H9 (cell line): ENCODE data around the gene ZNF280D. TPM values are rescaled to one million over a fixed set of nuclear protein-coding genes. Genes with fewer than 3 reads are reported as not detected.

Experiments
- DNase-seq: peaks from one replicate; pipeline ENCODE4 v3.0.0-alpha.2; 2017
- H2AFZ ChIP-seq: one replicate; pipeline ENCODE4 v1.6.1; 2013; ENCODE audit warnings: mild to moderate bottlenecking, low read length, control low read depth, moderate library complexity
- H2AK5ac ChIP-seq: 2 replicates; pipeline ENCODE4 v1.6.1; 2013; ENCODE audit warnings: low read length, control low read depth, mixed read lengths; ENCODE audit not compliant: insufficient read length
- H2BK120ac ChIP-seq: one replicate; pipeline ENCODE4 v1.6.1; 2013; ENCODE audit warnings: low read depth, mild to moderate bottlenecking, low read length, control low read depth, inconsistent platforms; ENCODE audit not compliant: poor library complexity, severe bottlenecking
- H2BK12ac ChIP-seq: 2 replicates; pipeline ENCODE4 v1.6.1; 2013; ENCODE audit warnings: low read length, control low read depth, mixed read lengths, low read depth; ENCODE audit not compliant: insufficient read length
- H2BK15ac ChIP-seq: 2 replicates; pipeline ENCODE4 v1.6.1; 2013; ENCODE audit warnings: low read depth, low read length, control low read depth
- H2BK20ac ChIP-seq: one replicate; pipeline ENCODE4 v1.6.1; 2013; ENCODE audit warnings: low read depth, mild to moderate bottlenecking, low read length, control low read depth, inconsistent platforms; ENCODE audit not compliant: poor library complexity, severe bottlenecking
- H2BK5ac ChIP-seq: 2 replicates; pipeline ENCODE4 v1.6.1; 2013; ENCODE audit warnings: low read length, control low read depth, mixed read lengths; ENCODE audit not compliant: insufficient read length
- H3K14ac ChIP-seq: 2 replicates; pipeline ENCODE4 v1.6.1; 2013; ENCODE audit warnings: low read length, control low read depth; ENCODE audit not compliant: insufficient read depth
- H3K18ac ChIP-seq: 2 replicates; pipeline ENCODE4 v1.6.1; 2013; ENCODE audit warnings: low read depth, mild to moderate bottlenecking, mixed read lengths, low read length, control low read depth; ENCODE audit not compliant: insufficient read length
- H3K23ac ChIP-seq: 2 replicates; pipeline ENCODE4 v1.6.1; 2013; ENCODE audit warnings: low read length, control low read depth, mixed read lengths, low read depth; ENCODE audit not compliant: insufficient read length
- H3K23me2 ChIP-seq: 2 replicates; pipeline ENCODE4 v1.6.1; 2013; ENCODE audit warnings: low read depth, mild to moderate bottlenecking, mixed read lengths, low read length, control low read depth; ENCODE audit not compliant: insufficient read length, poor library complexity, severe bottlenecking
- H3K27ac ChIP-seq: 2 replicates; pipeline ENCODE4 v1.5.1; 2013; ENCODE audit warnings: low read length, control low read depth, mixed read lengths, low read depth; ENCODE audit not compliant: insufficient read length
- H3K27me3 ChIP-seq: 2 replicates; pipeline ENCODE4 v1.6.1; 2013; ENCODE audit warnings: low read length, control low read depth, inconsistent platforms; ENCODE audit not compliant: insufficient read depth
- H3K4ac ChIP-seq: 2 replicates; pipeline ENCODE4 v1.6.1; 2013; ENCODE audit warnings: low read depth, mild to moderate bottlenecking, control low read depth, inconsistent platforms, low read length, moderate library complexity
- H3K4me1 ChIP-seq: 2 replicates; pipeline ENCODE4 v1.6.1; 2013; ENCODE audit warnings: low read length, control low read depth, inconsistent platforms; ENCODE audit not compliant: insufficient read depth
- H3K4me2 ChIP-seq: 2 replicates; pipeline ENCODE4 v1.6.1; 2013; ENCODE audit warnings: low read length, control low read depth, mixed read lengths; ENCODE audit not compliant: insufficient read length, insufficient read depth
- H3K56ac ChIP-seq: 2 replicates; pipeline ENCODE4 v1.6.1; 2013; ENCODE audit warnings: low read depth, mild to moderate bottlenecking, mixed read lengths, low read length, control low read depth; ENCODE audit not compliant: insufficient read length
- H3K79me1 ChIP-seq: 2 replicates; pipeline ENCODE4 v1.6.1; 2013; ENCODE audit warnings: low read depth, mild to moderate bottlenecking, moderate library complexity, low read length, control low read depth, inconsistent platforms; ENCODE audit not compliant: insufficient read depth, poor library complexity, severe bottlenecking
- H3K79me2 ChIP-seq: 2 replicates; pipeline ENCODE4 v1.6.1; 2013; ENCODE audit warnings: low read length, control low read depth, inconsistent platforms; ENCODE audit not compliant: insufficient read depth
- H3K9ac ChIP-seq: 2 replicates; pipeline ENCODE4 v1.6.1; 2013; ENCODE audit warnings: low read length, control low read depth, mixed read lengths; ENCODE audit not compliant: insufficient read length; ENCODE audit errors: extremely low read depth
- H3K9me3 ChIP-seq: one replicate; pipeline ENCODE4 v1.6.1; 2013; ENCODE audit warnings: low read depth, low read length, inconsistent platforms; ENCODE audit not compliant: control insufficient read depth
- H3T11ph ChIP-seq: one replicate; pipeline ENCODE4 v1.6.1; 2013; ENCODE audit warnings: mild to moderate bottlenecking, low read length, control low read depth, inconsistent platforms
- H4K20me1 ChIP-seq: one replicate; pipeline ENCODE4 v1.6.1; 2013; ENCODE audit not compliant: control insufficient read depth, insufficient read length, insufficient read depth
- H4K5ac ChIP-seq: 2 replicates; pipeline ENCODE4 v1.6.1; 2013; ENCODE audit warnings: low read depth, mild to moderate bottlenecking, mixed read lengths, low read length, control low read depth; ENCODE audit not compliant: insufficient read length
- H4K8ac ChIP-seq: replicated peaks from 2 replicates; pipeline ENCODE4 v1.6.1; 2013; ENCODE audit warnings: low read length, control low read depth, mixed read lengths, low read depth; ENCODE audit not compliant: insufficient read length
- H4K91ac ChIP-seq: 2 replicates; pipeline ENCODE4 v1.6.1; 2013; ENCODE audit warnings: low read depth, mild to moderate bottlenecking, moderate library complexity, mixed read lengths, low read length, control low read depth; ENCODE audit not compliant: insufficient read length
- H3K27ac Mint-ChIP-seq, 3 experiments: 2 replicates in 2 of 3; 3 replicates in 1 of 3; pipeline ENCODE4 v1.8.0; 2020 to 2021; ENCODE audit warnings: mixed read lengths in 3 of 3, mild to moderate bottlenecking in 1 of 3, moderate library complexity in 1 of 3
- H3K27me3 Mint-ChIP-seq: 2 replicates; pipeline ENCODE4 v1.8.0; 2021; ENCODE audit warnings: low read depth, mild to moderate bottlenecking, moderate library complexity, mixed read lengths
- H3K36me3 Mint-ChIP-seq, 3 experiments: 2 replicates in 2 of 3; 3 replicates in 1 of 3; pipeline ENCODE4 v1.8.0; 2020 to 2021; ENCODE audit warnings: low read depth in 3 of 3, mixed read lengths in 3 of 3; ENCODE audit not compliant: insufficient read depth in 1 of 3
- H3K4me1 Mint-ChIP-seq, 2 experiments: 2 replicates each; pipeline ENCODE4 v1.8.0; 2020; ENCODE audit warnings: mixed read lengths in 2 of 2
- H3K4me3 Mint-ChIP-seq, 2 experiments: 2 replicates in 1 of 2; 3 replicates in 1 of 2; pipeline ENCODE4 v1.8.0; 2020 to 2021; ENCODE audit warnings: mild to moderate bottlenecking in 2 of 2, mixed read lengths in 2 of 2, moderate library complexity in 1 of 2
- H3K9me3 Mint-ChIP-seq, 2 experiments: 2 replicates in 1 of 2; 3 replicates in 1 of 2; pipeline ENCODE4 v1.8.0; 2020; ENCODE audit warnings: mild to moderate bottlenecking in 2 of 2, mixed read lengths in 2 of 2, moderate library complexity in 1 of 2
- CTCF ChIP-seq: fragments of 200-600 bp; sonication (generic); conservative IDR thresholded peaks from 3 replicates; pipeline ENCODE4 v1.8.0; 2021; ENCODE audit warnings: antibody characterized with exemption, mild to moderate bottlenecking
- total RNA-seq: library from RNA; stranded (reverse); gene quantifications from 2 replicates; pipeline ENCODE4 v1.2.1, GENCODE V29; 2021

ZNF280D gene
- total RNA-seq, 1 experiment from 2014 or later: 5.7 TPM

DNA sequence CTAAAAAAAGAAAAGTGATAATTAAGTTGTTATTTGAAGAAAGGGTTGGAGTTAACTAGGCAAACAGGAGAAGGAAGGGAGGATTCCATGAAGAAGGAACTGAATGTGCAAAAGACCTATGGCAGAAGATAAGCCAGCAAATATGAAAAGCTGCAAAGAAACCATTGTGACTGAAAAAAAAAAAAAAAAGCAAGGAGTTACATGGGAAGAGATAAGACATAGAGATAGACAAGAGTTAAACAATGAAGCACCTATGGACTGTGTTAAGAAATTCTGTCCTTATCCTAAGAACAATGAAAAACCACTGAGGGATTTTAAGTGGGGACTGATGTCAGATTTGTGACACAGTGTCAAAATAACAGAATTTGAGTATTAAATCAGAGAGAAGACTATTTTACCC, 17.0 kb downstream of the ZNF280D start:
- H2AK5ac ChIP-seq: no peak overlapping the region
- no peak overlapping the region for H2BK120ac ChIP-seq
- no peaks in the 10 kb centered on the region for H3K23me2 ChIP-seq
- H3K4me1 ChIP-seq: no peaks in the 10 kb centered on the region
- H3K4me3 Mint-ChIP-seq: no peak overlapping the region
- H3K9me3 ChIP-seq: no peaks in the 10 kb centered on the region
- H3K23ac ChIP-seq: no peak overlapping the region
- H3K18ac ChIP-seq: no peak overlapping the region
- no peaks in the 10 kb centered on the region for H3K27me3 ChIP-seq
- no peak for TF ChIP-seq CTCF
- no peak overlapping the region for H3K56ac ChIP-seq
- H4K8ac ChIP-seq: no peak overlapping the region
- no peak overlapping the region for H2BK15ac ChIP-seq
- no peak overlapping the region for H3T11ph ChIP-seq
- no peaks in the 10 kb centered on the region for H3K9me3 Mint-ChIP-seq
- H3K4me2 ChIP-seq: no peak overlapping the region
- H3K27ac Mint-ChIP-seq: no peak overlapping the region
- no peaks in the 10 kb centered on the region for H3K36me3 Mint-ChIP-seq
- no peak overlapping the region for H4K91ac ChIP-seq
- peaks cover 11 to 16% of the 10 kb centered on the region in 2 experiments for H3K4me1 Mint-ChIP-seq
- no peak overlapping the region for H2BK12ac ChIP-seq
- no peak overlapping the region for H2BK5ac ChIP-seq
- H3K79me1 ChIP-seq: no peaks in the 10 kb centered on the region
- DNase-seq: no peak
- no peak overlapping the region for H3K27ac ChIP-seq
- no peaks in the 10 kb centered on the region for H4K20me1 ChIP-seq
- H3K79me2 ChIP-seq: no peaks in the 10 kb centered on the region
- H3K9ac ChIP-seq: no peak overlapping the region
- no peak overlapping the region for H3K14ac ChIP-seq
- no peak overlapping the region for H3K4ac ChIP-seq
- no peak overlapping the region for H2BK20ac ChIP-seq
- H4K5ac ChIP-seq: no peak overlapping the region
- H2AFZ ChIP-seq: no peak overlapping the region
- H3K27me3 Mint-ChIP-seq: no peaks in the 10 kb centered on the region
